A673 (cell line): ENCODE measurements around the gene PISD.

ENCODE experiments used
- CTCF ChIP-seq: fragments of 300-800, 200-600 bp; sonication (generic); conservative IDR thresholded peaks from 2 replicates; pipeline ENCODE4 v1.5.1; 2017; ENCODE audit warnings: low read depth, mild to moderate bottlenecking, antibody characterized with exemption, low read length, moderate library complexity, mixed read lengths
- EZH2 ChIP-seq: fragments of 200-600 bp; sonication (generic); IDR thresholded peaks from 2 replicates; pipeline ENCODE4 v1.6.1; 2017; ENCODE audit warnings: borderline replicate concordance, low read depth, mild to moderate bottlenecking, mixed read lengths, antibody characterized with exemption, low read length; ENCODE audit not compliant: poor library complexity, severe bottlenecking

- TF ChIP-seq CTCF (no peak), EZH2 (no peak)
These were observed 41.1 kb downstream of the PISD start for GRCh38 chr22:31620756-31621480.
